Panc1 (cell line): ENCODE measurements around the gene VSNL1.

Experiments used
- POLR2AphosphoS5 ChIP-seq: IDR thresholded peaks from 2 replicates; pipeline ENCODE4 v1.6.1; 2012; ENCODE audit warnings: mild to moderate bottlenecking, low read depth, low read length, moderate library complexity
- TF ChIP-seq, protein P1 (sequence below): fragments of 450-650 bp; IDR thresholded peaks from 2 replicates; pipeline ENCODE4 v1.5.1; 2017; ENCODE audit warnings: mild to moderate bottlenecking
- TF ChIP-seq, protein P2 (sequence below), 2 experiments: IDR thresholded peaks; 2 replicates each; pipeline ENCODE4 v1.6.1; 2011 to 2012; ENCODE audit warnings: low read depth in 2 of 2, control low read depth in 1 of 2, low read length in 1 of 2, mild to moderate bottlenecking in 1 of 2, moderate library complexity in 1 of 2; ENCODE audit not compliant: insufficient read depth in 1 of 2

DNA sequence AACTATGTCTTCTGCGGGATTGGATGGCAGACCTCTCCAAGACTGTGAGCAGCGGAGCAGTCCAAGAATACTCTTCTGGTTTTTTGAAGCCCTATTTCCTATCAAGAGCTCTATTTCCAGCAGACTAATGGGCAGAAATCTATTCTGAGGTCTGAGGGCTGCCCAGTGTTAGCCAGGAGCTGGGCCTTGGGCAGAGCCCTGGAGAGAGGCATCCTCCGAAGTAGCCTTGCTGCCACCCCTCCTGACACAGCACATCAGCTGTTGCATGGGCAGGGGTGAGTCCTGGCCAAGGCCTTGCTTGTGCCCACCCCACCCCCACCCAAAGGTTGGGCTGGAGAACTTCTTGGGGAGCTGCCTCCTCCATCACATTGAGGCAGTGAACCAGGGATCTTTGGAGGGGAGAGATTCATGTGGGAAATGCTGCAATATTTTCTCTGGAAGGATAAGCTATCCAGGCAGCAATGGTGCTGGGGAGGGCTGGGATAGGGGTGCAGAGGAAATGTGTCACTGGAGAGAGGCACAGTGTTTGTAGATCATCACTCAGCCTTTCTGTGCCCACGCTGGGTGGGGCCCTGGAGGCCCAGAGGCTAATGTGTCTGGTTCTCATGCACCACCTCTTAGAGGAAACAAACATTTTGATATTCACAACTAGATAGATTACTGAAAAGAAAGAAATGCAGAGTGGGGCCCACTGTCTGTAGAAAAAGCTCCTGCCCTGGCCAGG, 104.7 kb downstream of the VSNL1 start:
- TF ChIP-seq, protein P1, sequence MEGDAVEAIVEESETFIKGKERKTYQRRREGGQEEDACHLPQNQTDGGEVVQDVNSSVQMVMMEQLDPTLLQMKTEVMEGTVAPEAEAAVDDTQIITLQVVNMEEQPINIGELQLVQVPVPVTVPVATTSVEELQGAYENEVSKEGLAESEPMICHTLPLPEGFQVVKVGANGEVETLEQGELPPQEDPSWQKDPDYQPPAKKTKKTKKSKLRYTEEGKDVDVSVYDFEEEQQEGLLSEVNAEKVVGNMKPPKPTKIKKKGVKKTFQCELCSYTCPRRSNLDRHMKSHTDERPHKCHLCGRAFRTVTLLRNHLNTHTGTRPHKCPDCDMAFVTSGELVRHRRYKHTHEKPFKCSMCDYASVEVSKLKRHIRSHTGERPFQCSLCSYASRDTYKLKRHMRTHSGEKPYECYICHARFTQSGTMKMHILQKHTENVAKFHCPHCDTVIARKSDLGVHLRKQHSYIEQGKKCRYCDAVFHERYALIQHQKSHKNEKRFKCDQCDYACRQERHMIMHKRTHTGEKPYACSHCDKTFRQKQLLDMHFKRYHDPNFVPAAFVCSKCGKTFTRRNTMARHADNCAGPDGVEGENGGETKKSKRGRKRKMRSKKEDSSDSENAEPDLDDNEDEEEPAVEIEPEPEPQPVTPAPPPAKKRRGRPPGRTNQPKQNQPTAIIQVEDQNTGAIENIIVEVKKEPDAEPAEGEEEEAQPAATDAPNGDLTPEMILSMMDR, result no peak
- TF ChIP-seq, protein P2, sequence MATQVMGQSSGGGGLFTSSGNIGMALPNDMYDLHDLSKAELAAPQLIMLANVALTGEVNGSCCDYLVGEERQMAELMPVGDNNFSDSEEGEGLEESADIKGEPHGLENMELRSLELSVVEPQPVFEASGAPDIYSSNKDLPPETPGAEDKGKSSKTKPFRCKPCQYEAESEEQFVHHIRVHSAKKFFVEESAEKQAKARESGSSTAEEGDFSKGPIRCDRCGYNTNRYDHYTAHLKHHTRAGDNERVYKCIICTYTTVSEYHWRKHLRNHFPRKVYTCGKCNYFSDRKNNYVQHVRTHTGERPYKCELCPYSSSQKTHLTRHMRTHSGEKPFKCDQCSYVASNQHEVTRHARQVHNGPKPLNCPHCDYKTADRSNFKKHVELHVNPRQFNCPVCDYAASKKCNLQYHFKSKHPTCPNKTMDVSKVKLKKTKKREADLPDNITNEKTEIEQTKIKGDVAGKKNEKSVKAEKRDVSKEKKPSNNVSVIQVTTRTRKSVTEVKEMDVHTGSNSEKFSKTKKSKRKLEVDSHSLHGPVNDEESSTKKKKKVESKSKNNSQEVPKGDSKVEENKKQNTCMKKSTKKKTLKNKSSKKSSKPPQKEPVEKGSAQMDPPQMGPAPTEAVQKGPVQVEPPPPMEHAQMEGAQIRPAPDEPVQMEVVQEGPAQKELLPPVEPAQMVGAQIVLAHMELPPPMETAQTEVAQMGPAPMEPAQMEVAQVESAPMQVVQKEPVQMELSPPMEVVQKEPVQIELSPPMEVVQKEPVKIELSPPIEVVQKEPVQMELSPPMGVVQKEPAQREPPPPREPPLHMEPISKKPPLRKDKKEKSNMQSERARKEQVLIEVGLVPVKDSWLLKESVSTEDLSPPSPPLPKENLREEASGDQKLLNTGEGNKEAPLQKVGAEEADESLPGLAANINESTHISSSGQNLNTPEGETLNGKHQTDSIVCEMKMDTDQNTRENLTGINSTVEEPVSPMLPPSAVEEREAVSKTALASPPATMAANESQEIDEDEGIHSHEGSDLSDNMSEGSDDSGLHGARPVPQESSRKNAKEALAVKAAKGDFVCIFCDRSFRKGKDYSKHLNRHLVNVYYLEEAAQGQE (IDR thresholded peaks at IDR 0.05; ENCODE audit: insufficient read depth in 1 of 2, low read depth in 2 of 2, low read length in 1 of 2), result no peak
- TF ChIP-seq POLR2AphosphoS5, result no peak
